ENCODE measurements around the gene PLEKHA7. TPM values are rescaled to one million over a fixed set of nuclear protein-coding genes. Genes with fewer than 3 reads are reported as not detected.

The PLEKHA7 gene
- total and polyA plus RNA-seq, 2 of the 4 experiments (the other 2 are of a cell fraction), result 0.12 TPM; not detected in 1

DNA sequence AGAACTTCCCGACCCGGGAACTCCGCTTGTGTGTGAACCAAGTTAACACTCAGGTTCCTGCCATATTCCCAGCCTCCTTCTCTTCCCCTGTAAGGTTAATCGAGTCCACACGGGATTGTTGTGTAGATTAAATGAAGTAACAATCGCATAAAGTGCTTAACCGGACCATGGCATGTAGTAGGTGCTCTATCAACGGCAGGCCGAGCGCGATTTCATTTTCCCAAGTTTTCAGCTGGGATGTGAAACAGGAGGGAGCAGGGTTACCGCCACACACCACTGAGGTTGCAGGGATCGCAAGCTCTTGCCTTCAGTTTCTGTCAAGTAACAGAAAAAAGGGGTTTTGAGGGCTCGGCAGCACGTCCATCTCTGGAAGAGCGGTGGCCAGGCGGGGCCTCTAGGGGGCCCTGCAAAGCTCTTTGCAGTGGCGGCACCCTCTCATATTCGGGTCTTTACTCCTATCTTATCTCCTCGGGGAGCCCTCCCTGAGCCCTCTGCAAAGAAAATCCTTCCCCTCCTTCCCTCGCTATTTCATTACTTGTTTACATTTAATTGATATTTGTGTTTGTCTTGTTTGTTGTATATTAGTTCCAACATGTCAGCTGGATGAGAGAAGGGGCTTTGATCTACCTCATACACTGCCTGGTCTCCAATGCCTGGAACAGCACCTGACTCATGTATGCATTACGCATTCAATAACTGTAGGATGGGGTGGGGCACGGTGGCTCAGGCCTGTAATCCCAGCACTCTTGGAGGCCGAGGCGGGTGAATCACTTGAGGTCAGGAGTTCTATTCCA, 816 bp upstream of the PLEKHA7 start:
- Histone ChIP-seq H2AK9ac (replicated peaks; ENCODE audit: low read depth, low read length, poor library complexity) (no peak overlapping the region), H2AK5ac (ENCODE audit: low read depth, low read length) (no peak overlapping the region), H2AFZ (replicated peaks; ENCODE audit: low read length, poor library complexity) (peak overlapping the region; percentile 78), H4K20me1 (ENCODE audit: insufficient read depth, low read length) (no peaks in the 10 kb centered on the region), H2BK5ac (ENCODE audit: low read depth, low read length, poor library complexity, severe bottlenecking) (no peak overlapping the region), H3K56ac (ENCODE audit: extremely low read depth, insufficient read depth, low read length) (no peak overlapping the region), H3K79me1 (ENCODE audit: low read depth in 1 of 2, low read length in 2 of 2) (no peaks in the 10 kb centered on the region), H2BK120ac (ENCODE audit: low read depth, low read length) (no peak overlapping the region), H4K5ac (ENCODE audit: low read depth, low read length) (no peak overlapping the region), H3K27me3 (ENCODE audit: control insufficient read depth, insufficient read depth, low read length) (peaks cover 48% of the 10 kb centered on the region), H3K9me1 (ENCODE audit: insufficient read depth, low read length) (no peaks in the 10 kb centered on the region), H2BK15ac (ENCODE audit: low read depth, low read length) (no peak overlapping the region), H3K4me3 (ENCODE audit: insufficient read depth, low read depth, low read length) (no peak overlapping the region), H3K27ac (ENCODE audit: insufficient read depth, low read length) (no peak overlapping the region), H3K23ac (ENCODE audit: low read depth, low read length) (peak overlapping the region; percentile 59; the same call in 1 of the 2 replicates), H3K4ac (ENCODE audit: low read depth, low read length) (no peak overlapping the region), H3K36me3 (ENCODE audit: control insufficient read depth, insufficient read depth, low read length) (no peaks in the 10 kb centered on the region), H3K4me2 (ENCODE audit: low read depth, low read length) (peak overlapping the region; percentile 55), H4K8ac (ENCODE audit: low read depth in 2 of 2, low read length in 2 of 2) (no peak overlapping the region), H4K91ac (ENCODE audit: insufficient read depth, low read depth, low read length) (no peak overlapping the region), H3K18ac (ENCODE audit: low read depth, low read length) (no peak overlapping the region), H3K14ac (replicated peaks; ENCODE audit: low read depth, low read length) (no peak overlapping the region), H3K4me1 (ENCODE audit: control insufficient read depth, insufficient read depth, low read length) (no peaks in the 10 kb centered on the region), H3K9ac (ENCODE audit: low read depth, low read length) (no peak overlapping the region), H2BK20ac (ENCODE audit: low read depth, low read length) (no peak overlapping the region), H3K9me3 (ENCODE audit: control insufficient read depth, insufficient read depth, low read length) (no peaks in the 10 kb centered on the region)
- ATAC-seq (ENCODE audit: low read depth) (no peak; the same call in 1 of the 2 replicates), DNase-seq (no peak)
- CTCF ChIA-PET, result no interaction called here
- WGBS, 2 experiments (ENCODE audit: extremely low coverage in 2 of 2, insufficient read length in 1 of 2), result 5% methylated on average over 9 of the region's 25 CpGs; no CpG with 5 or more reads in 1 of the 2 experiments
- TF ChIP-seq, protein P1, sequence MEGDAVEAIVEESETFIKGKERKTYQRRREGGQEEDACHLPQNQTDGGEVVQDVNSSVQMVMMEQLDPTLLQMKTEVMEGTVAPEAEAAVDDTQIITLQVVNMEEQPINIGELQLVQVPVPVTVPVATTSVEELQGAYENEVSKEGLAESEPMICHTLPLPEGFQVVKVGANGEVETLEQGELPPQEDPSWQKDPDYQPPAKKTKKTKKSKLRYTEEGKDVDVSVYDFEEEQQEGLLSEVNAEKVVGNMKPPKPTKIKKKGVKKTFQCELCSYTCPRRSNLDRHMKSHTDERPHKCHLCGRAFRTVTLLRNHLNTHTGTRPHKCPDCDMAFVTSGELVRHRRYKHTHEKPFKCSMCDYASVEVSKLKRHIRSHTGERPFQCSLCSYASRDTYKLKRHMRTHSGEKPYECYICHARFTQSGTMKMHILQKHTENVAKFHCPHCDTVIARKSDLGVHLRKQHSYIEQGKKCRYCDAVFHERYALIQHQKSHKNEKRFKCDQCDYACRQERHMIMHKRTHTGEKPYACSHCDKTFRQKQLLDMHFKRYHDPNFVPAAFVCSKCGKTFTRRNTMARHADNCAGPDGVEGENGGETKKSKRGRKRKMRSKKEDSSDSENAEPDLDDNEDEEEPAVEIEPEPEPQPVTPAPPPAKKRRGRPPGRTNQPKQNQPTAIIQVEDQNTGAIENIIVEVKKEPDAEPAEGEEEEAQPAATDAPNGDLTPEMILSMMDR (conservative IDR thresholded peaks at IDR 0.05; ENCODE audit: low read depth, low read length), result 0 out of 2 replicates have a peak, but pooled peaks have one; percentile 9
- TF ChIP-seq FOS (IDR thresholded peaks at IDR 0.05; ENCODE audit: low read depth, low read length), result no peak
- POLR2A ChIA-PET (ENCODE audit: unreplicated experiment), result no interaction called here
- dilution Hi-C loops (cut with HindIII; ENCODE audit: low sequenced_read_pairs, unreplicated experiment), result no loop called here
- intact Hi-C loops (cut with micrococcal nuclease), result loop anchor here (10.0 kb wide), 1 partner anchor 50 kb away; no protein-coding TSS in a partner anchor
- no TSS peak for BruUV-seq (replicated peaks)
- in situ Hi-C loops (cut with MboI; ENCODE audit: low sequenced_read_pairs), result no loop called here
